Endothelial cell of umbilical vein (primary cell): ENCODE data around the gene GAS2L2.

Experiments
- CTCF ChIP-seq, 2 donors: IDR thresholded peaks; 1 replicate in 1 of 2; 2 replicates in 1 of 2; pipeline ENCODE4 v1.5.1; 2011; ENCODE audit warnings: low read length in 2 of 2, mild to moderate bottlenecking in 2 of 2, moderate library complexity in 2 of 2, control low read depth in 1 of 2, inconsistent platforms in 1 of 2, low read depth in 1 of 2; ENCODE audit not compliant: insufficient read depth in 1 of 2; ENCODE audit errors: extremely low read depth in 1 of 2
- GATA2 ChIP-seq: IDR thresholded peaks from 2 replicates; pipeline ENCODE4 v1.7.0; 2011; ENCODE audit warnings: low read depth, mild to moderate bottlenecking, moderate library complexity, mixed read lengths, low read length; ENCODE audit not compliant: insufficient read length, insufficient read depth
- POLR2A ChIP-seq: IDR thresholded peaks from 2 replicates; pipeline ENCODE4 v1.6.1; 2012; ENCODE audit warnings: low read depth, mild to moderate bottlenecking, control low read depth, low read length
- POLR2AphosphoS5 ChIP-seq: IDR thresholded peaks from 2 replicates; pipeline ENCODE4 v1.6.1; 2012; ENCODE audit warnings: low read depth, mild to moderate bottlenecking, control low read depth, low read length, moderate library complexity; ENCODE audit not compliant: insufficient read depth

- TF ChIP-seq CTCF (IDR thresholded peaks at IDR 0.05; ENCODE audit: extremely low read depth in 1 of 2, insufficient read depth in 1 of 2, low read depth in 1 of 2, low read length in 2 of 2): no peak
- no peak for TF ChIP-seq POLR2A
- no peak for TF ChIP-seq POLR2AphosphoS5
- no peak for TF ChIP-seq GATA2
Observed at GRCh38 chr17:35790841-35791240, 37.8 kb upstream of the GAS2L2 start.
